Urinary bladder (tissue), 4 donors: ENCODE measurements around the gene TCP11L2. TPM values are rescaled to one million over a fixed set of nuclear protein-coding genes. Genes with fewer than 3 reads are reported as not detected.

Experiments used
- DNase-seq: peaks from one replicate; pipeline ENCODE4 v3.0.0-alpha.2; 2015; ENCODE audit errors: extremely low spot score
- H3K27ac ChIP-seq: one replicate; pipeline ENCODE4 v1.5.1; 2013; ENCODE audit warnings: low read depth, mild to moderate bottlenecking, moderate library complexity
- H3K36me3 ChIP-seq: one replicate; pipeline ENCODE4 v1.6.1; 2013; ENCODE audit warnings: mild to moderate bottlenecking, moderate library complexity; ENCODE audit not compliant: insufficient read depth
- H3K4me1 ChIP-seq: one replicate; pipeline ENCODE4 v1.6.1; 2013; ENCODE audit warnings: mild to moderate bottlenecking, moderate library complexity; ENCODE audit not compliant: insufficient read depth
- H3K4me3 ChIP-seq: one replicate; pipeline ENCODE4 v1.5.1; 2013; ENCODE audit warnings: low read depth, low read length
- WGBS: extraction: QIAGEN DNeasy Blood & Tissue Kit; methylation state at CpG from one replicate; pipeline ENCODE4 v1.1.7; 2013; 5-methylcytosine and 5-hydroxymethylcytosine counted together
- polyA plus RNA-seq: library from polyadenylated mRNA; stranded (reverse); fragments of 200-250 nt; gene quantifications from one replicate; pipeline ENCODE4 v1.2.3, GENCODE V29; 2013
- small RNA-seq: library from RNA; depleted of rRNA; stranded (forward); fragments of <200 nt; gene quantifications from one replicate; pipeline ENCODE3, GENCODE V24; 2014
- total RNA-seq: library from RNA; depleted of rRNA; stranded (reverse); fragments of >200 nt; gene quantifications from one replicate; pipeline ENCODE4 v1.2.3, GENCODE V29; 2014
- donor health status: healthy with polysubstance abuse.
- donor health status: healthy.

Gene TCP11L2
- total and polyA plus RNA-seq, 2 donors: 10.2 to 66.8 TPM

GRCh38 chr12:106387848-106388377, 85.4 kb downstream of the TCP11L2 start:
- Histone ChIP-seq H3K4me3 (no peak overlapping the region), H3K36me3 (peaks cover 1% of the 10 kb centered on the region), H3K27ac (no peak overlapping the region), H3K4me1 (no peaks in the 10 kb centered on the region)
- 82% methylated on average over 1 of the region's 1 CpG for WGBS
- DNase-seq: no peak

DNA sequence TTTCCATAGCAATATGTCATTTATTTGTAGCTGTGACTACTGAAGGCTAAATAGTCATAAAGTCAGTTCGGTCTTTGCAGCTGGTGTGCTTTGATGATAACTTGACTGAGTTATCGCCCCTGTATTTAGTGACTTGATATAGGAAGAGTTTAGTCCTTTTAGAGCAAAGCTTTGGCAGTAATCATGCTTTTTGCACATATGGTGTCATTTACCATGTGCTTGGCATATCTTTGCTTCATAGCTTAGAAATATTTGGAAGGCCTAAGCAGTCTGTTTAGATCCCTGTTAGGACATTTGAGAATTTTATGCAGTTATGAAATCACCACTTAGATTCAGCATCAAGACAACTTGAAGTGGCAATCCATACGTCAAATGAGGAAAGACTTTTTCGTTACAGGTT, 86.6 kb downstream of the TCP11L2 start:
- DNase-seq: no peak
- WGBS: 76% methylated on average over 4 of the region's 4 CpGs
- no peaks in the 10 kb centered on the region for H3K4me1 ChIP-seq

GRCh38 chr12:106392759-106393158, 90.2 kb downstream of the TCP11L2 start:
- Histone ChIP-seq H3K4me1 (no peaks in the 10 kb centered on the region), H3K4me3 (no peak overlapping the region), H3K36me3 (no peaks in the 10 kb centered on the region), H3K27ac (no peak overlapping the region)
- no peak for DNase-seq
- WGBS: 70% methylated on average over 1 of the region's 1 CpG

More for the DNA sequence above, 86.6 kb downstream of the TCP11L2 start:
- Histone ChIP-seq H3K4me3 (no peak overlapping the region), H3K36me3 (peaks cover 1% of the 10 kb centered on the region), H3K27ac (no peak overlapping the region)

Small RNAs within 50 kb of the gene (small RNA-seq; reads per million reads assigned to genes)
- gene RNU7-94P: not detected

Other genes with a start within 250 kb of the TCP11L2 start
- gene NUAK1, start 163.8 kb upstream of the TCP11L2 start, total RNA-seq: 18.7 TPM
- 7.0 TPM for gene NUAK1, start 163.8 kb upstream of the TCP11L2 start, polyA plus RNA-seq
- 93.3 TPM for gene CKAP4, start 54.7 kb upstream of the TCP11L2 start, total RNA-seq
- gene CKAP4, start 54.7 kb upstream of the TCP11L2 start, polyA plus RNA-seq: 40.8 TPM
- 14.2 TPM for gene POLR3B, start 55.0 kb downstream of the TCP11L2 start, total RNA-seq
- 4.5 TPM for gene POLR3B, start 55.0 kb downstream of the TCP11L2 start, polyA plus RNA-seq